Uterus (tissue), 4 donors: Measurements from ENCODE around the gene ROGDI. TPM values are rescaled to one million over a fixed set of nuclear protein-coding genes. Genes with fewer than 3 reads are reported as not detected.

Source experiments
- DNase-seq, 2 donors: peaks; one replicate each; pipeline ENCODE4 v3.0.0-alpha.2; 2019 to 2020
- H3K27ac ChIP-seq, 2 donors: fragments of 200-600 bp; sonication (generic); 1 replicate in 1 of 2; 2 replicates in 1 of 2; pipeline ENCODE4 v1.5.1; 2016 to 2018
- H3K27me3 ChIP-seq, 2 donors: fragments of 200-600 bp; sonication (generic); one replicate each; pipeline ENCODE4 v1.5.1; 2018 to 2019; ENCODE audit warnings: control low read depth in 1 of 2
- H3K36me3 ChIP-seq, 2 donors: fragments of 200-600 bp; sonication (generic); one replicate each; pipeline ENCODE4 v1.5.1; 2019; ENCODE audit warnings: control low read depth in 1 of 2
- H3K4me1 ChIP-seq, 2 donors: fragments of 200-600 bp; sonication (generic); one replicate each; pipeline ENCODE4 v1.5.1; 2018 to 2019; ENCODE audit warnings: control low read depth in 1 of 2
- H3K4me3 ChIP-seq, 2 donors: fragments of 200-600 bp; sonication (generic); 1 replicate in 1 of 2; 2 replicates in 1 of 2; pipeline ENCODE4 v1.5.1; 2018 to 2019; ENCODE audit warnings: mild to moderate bottlenecking in 1 of 2
- H3K9me3 ChIP-seq, 2 donors: fragments of 200-600 bp; sonication (generic); one replicate each; pipeline ENCODE4 v1.5.1; 2019; ENCODE audit warnings: control low read depth in 1 of 2
- POLR2A ChIP-seq, 2 donors: fragments of 450-650 bp; IDR thresholded peaks; one replicate each; pipeline ENCODE4 v1.6.1; 2016; ENCODE audit warnings: antibody characterized with exemption in 2 of 2, mild to moderate bottlenecking in 1 of 2, moderate library complexity in 1 of 2
- intact Hi-C: fragments of 100-400 bp; cut with DNase I; formaldehyde crosslinking; loops from one replicate; pipeline ENCODE4 v1.15.1; 2023; ENCODE audit warnings: low total_unique reads
- total RNA-seq, 4 donors: library from RNA; depleted of rRNA in 3 of 4; stranded (reverse); fragments of >200 nt in 3 of 4; gene quantifications; one replicate each; pipeline versions ENCODE4 v1.1.0 to v1.2.4, GENCODE V29; 2014 to 2023
- TF ChIP-seq, protein P1 (sequence below), 4 experiments: fragments of 200-600 bp in 2 of 4; fragments of 450-650 bp in 2 of 4; sonication (generic) in 2 of 4; IDR thresholded peaks; one replicate each; pipeline ENCODE4 v1.5.1; 2016 to 2019; ENCODE audit warnings: antibody characterized with exemption in 4 of 4, mild to moderate bottlenecking in 2 of 4, moderate library complexity in 1 of 4
- donor health status: DM: yes; HTN: yes; CAD: no.

Gene ROGDI
- total RNA-seq, 4 donors from 2014 or later = 7.9 to 70.6 (median 21.5) TPM

DNA sequence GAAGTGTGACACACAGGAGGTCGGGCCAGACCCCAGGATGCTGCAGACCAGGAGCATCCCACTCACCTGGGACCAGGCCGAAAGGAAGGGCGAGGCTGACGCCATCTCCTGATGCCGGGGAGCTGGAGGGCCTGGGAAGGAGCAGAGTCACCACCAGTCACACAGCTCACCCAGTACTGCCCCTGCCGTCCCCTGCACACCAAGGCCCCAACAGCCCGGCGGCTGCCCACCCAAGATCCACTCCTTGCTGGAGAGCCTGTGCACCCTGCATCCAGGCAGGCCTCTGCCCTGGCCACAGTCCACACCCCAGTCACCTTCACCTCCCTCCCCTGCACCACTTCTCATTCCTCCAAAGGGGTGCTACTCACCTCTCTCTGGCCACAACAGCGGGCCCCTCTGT is 40.2 kb downstream of the ROGDI start:
- no peak for TF ChIP-seq POLR2A (IDR thresholded peaks at IDR 0.05)
- TF ChIP-seq, protein P1, sequence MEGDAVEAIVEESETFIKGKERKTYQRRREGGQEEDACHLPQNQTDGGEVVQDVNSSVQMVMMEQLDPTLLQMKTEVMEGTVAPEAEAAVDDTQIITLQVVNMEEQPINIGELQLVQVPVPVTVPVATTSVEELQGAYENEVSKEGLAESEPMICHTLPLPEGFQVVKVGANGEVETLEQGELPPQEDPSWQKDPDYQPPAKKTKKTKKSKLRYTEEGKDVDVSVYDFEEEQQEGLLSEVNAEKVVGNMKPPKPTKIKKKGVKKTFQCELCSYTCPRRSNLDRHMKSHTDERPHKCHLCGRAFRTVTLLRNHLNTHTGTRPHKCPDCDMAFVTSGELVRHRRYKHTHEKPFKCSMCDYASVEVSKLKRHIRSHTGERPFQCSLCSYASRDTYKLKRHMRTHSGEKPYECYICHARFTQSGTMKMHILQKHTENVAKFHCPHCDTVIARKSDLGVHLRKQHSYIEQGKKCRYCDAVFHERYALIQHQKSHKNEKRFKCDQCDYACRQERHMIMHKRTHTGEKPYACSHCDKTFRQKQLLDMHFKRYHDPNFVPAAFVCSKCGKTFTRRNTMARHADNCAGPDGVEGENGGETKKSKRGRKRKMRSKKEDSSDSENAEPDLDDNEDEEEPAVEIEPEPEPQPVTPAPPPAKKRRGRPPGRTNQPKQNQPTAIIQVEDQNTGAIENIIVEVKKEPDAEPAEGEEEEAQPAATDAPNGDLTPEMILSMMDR (IDR thresholded peaks at IDR 0.05) = no peak
- Histone ChIP-seq H3K27ac (no peak overlapping the region), H3K36me3 (no peaks in the 10 kb centered on the region), H3K9me3 (no peaks in the 10 kb centered on the region), H3K27me3 (no peaks in the 10 kb centered on the region), H3K4me1 (peaks cover 0 to 7% of the 10 kb centered on the region in 2 donors), H3K4me3 (no peak overlapping the region)
- intact Hi-C loops = no loop called here
- no peak for DNase-seq

DNA sequence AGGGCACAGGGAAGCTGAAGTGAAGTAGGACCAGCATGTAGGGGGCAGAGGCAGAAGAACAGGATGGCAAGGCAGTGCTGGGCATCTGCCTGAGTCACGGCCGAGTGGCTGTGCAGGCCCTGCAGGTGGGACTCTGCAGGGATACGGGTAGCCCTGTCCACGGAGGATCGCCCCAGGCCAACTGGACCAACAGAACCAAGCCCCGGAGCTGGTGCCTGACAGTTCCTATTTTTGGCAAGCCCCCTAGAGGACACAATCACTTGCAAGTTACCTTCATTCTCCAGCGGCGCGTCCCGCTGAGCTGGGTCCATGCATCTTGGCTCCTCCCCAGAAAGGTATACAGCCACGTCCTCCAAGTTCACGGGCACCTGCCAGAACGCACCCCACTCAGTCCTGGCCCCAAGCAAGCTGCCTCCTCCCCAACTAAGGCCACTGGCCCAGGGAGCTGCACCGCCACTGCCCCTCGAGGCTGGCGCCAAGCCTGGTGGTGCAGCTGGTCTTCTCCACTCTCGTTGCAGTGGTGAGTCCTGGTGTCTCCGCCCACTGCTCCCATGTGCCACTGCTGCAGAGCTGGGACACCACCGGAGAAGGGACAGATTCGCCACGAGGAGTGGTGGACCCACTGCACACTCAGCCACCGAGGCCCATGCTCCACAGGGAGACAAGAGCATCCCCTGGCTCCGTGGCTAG is 42.1 kb downstream of the ROGDI start:
- no peak overlapping the region for H3K4me3 ChIP-seq
- H3K27me3 ChIP-seq = no peaks in the 10 kb centered on the region
- DNase-seq = no peak
- peaks cover 0 to 3% of the 10 kb centered on the region in 2 donors for H3K4me1 ChIP-seq
- intact Hi-C loops = no loop called here
- no peak for TF ChIP-seq POLR2A (IDR thresholded peaks at IDR 0.05)
- TF ChIP-seq, protein P1 (IDR thresholded peaks at IDR 0.05) = no peak
- H3K36me3 ChIP-seq = no peaks in the 10 kb centered on the region
- no peaks in the 10 kb centered on the region for H3K9me3 ChIP-seq
- no peak overlapping the region for H3K27ac ChIP-seq

DNA sequence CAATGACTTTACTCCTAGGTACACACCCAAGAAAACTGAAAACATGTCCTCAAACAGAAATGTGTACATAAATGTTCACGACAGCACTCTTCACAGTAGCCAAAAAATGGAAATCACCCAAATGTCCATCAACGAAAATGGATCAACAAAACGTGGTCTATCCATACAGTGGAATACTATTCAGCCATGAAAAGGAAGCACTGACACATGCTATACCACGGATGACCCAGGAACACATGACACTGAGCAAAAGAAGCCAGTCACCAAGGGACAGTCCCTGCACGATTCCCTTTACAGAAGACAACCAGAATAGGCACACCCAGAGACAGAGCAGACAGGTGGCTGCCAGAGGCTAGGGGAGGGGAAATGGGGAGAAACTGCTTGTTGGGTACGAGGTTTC is 46.7 kb downstream of the ROGDI start:
- no peaks in the 10 kb centered on the region for H3K36me3 ChIP-seq
- H3K4me3 ChIP-seq = no peak overlapping the region
- no peak overlapping the region for H3K27ac ChIP-seq
- TF ChIP-seq, protein P1 (IDR thresholded peaks at IDR 0.05) = no peak
- TF ChIP-seq POLR2A (IDR thresholded peaks at IDR 0.05) = no peak
- no peaks in the 10 kb centered on the region for H3K9me3 ChIP-seq
- intact Hi-C loops = no loop called here
- no peaks in the 10 kb centered on the region for H3K4me1 ChIP-seq
- no peak for DNase-seq
- H3K27me3 ChIP-seq = no peaks in the 10 kb centered on the region

DNA sequence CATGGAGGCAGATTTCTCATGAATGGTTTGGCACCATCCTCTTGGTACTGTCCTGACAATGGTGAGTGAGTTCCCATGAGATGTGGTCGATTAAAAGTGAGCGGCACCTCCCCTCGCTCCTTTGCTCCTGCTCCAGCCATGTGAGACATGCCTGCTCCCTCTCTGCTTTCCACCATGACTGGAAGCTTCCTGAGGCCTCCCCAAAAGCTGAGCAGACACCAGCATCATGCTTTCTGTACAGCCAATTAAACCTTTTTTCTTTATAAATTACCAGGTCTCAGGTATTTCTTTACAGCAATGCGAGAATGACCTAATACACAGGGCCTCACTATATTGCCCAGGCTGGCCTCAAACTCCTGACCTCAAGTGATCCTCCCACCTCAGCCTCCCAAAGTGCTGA is 47.6 kb downstream of the ROGDI start:
- DNase-seq = no peak
- H3K4me3 ChIP-seq = no peak overlapping the region
- H3K27me3 ChIP-seq = no peaks in the 10 kb centered on the region
- H3K9me3 ChIP-seq = no peaks in the 10 kb centered on the region
- H3K36me3 ChIP-seq = no peaks in the 10 kb centered on the region
- no peak overlapping the region for H3K27ac ChIP-seq
- intact Hi-C loops = no loop called here
- H3K4me1 ChIP-seq = no peaks in the 10 kb centered on the region
- TF ChIP-seq POLR2A (IDR thresholded peaks at IDR 0.05) = no peak
- TF ChIP-seq, protein P1 (IDR thresholded peaks at IDR 0.05) = no peak

DNA sequence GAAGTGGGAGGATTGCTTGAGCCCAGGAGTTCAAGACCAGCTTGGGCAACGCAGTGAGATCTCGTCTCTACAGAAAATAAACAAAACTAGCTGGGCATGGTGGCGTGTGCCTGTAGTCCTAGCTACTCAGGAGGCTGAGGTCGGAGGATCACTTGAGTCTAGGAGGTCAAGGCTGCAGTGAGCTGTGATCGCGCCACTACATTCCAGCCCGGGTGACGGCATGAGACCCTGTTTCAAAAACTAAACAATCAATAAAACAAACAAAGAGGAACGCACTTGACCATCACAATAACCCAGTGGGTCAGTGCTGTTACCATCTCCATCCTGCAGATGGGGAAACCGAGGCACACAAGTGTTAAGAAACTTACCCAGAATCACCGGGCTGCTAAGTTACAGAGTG is 49.2 kb downstream of the ROGDI start:
- intact Hi-C loops = no loop called here
- no peak overlapping the region for H3K27ac ChIP-seq
- H3K36me3 ChIP-seq = no peaks in the 10 kb centered on the region
- TF ChIP-seq, protein P1 (IDR thresholded peaks at IDR 0.05) = no peak
- no peak for TF ChIP-seq POLR2A (IDR thresholded peaks at IDR 0.05)
- no peaks in the 10 kb centered on the region for H3K27me3 ChIP-seq
- no peak for DNase-seq
- H3K4me1 ChIP-seq = no peaks in the 10 kb centered on the region
- H3K9me3 ChIP-seq = no peaks in the 10 kb centered on the region
- H3K4me3 ChIP-seq = no peak overlapping the region
